ENCODE results near the gene INSR. TPM values are rescaled to one million over a fixed set of nuclear protein-coding genes. Genes with fewer than 3 reads are reported as not detected.

Gene INSR
- total and polyA plus RNA-seq, 2 experiments from 2014 or later = 19.2 to 52.1 TPM

GRCh38 chr19:7340959-7341837 is 47.0 kb upstream of the INSR start (continued):
- TF ChIP-seq, protein P1, sequence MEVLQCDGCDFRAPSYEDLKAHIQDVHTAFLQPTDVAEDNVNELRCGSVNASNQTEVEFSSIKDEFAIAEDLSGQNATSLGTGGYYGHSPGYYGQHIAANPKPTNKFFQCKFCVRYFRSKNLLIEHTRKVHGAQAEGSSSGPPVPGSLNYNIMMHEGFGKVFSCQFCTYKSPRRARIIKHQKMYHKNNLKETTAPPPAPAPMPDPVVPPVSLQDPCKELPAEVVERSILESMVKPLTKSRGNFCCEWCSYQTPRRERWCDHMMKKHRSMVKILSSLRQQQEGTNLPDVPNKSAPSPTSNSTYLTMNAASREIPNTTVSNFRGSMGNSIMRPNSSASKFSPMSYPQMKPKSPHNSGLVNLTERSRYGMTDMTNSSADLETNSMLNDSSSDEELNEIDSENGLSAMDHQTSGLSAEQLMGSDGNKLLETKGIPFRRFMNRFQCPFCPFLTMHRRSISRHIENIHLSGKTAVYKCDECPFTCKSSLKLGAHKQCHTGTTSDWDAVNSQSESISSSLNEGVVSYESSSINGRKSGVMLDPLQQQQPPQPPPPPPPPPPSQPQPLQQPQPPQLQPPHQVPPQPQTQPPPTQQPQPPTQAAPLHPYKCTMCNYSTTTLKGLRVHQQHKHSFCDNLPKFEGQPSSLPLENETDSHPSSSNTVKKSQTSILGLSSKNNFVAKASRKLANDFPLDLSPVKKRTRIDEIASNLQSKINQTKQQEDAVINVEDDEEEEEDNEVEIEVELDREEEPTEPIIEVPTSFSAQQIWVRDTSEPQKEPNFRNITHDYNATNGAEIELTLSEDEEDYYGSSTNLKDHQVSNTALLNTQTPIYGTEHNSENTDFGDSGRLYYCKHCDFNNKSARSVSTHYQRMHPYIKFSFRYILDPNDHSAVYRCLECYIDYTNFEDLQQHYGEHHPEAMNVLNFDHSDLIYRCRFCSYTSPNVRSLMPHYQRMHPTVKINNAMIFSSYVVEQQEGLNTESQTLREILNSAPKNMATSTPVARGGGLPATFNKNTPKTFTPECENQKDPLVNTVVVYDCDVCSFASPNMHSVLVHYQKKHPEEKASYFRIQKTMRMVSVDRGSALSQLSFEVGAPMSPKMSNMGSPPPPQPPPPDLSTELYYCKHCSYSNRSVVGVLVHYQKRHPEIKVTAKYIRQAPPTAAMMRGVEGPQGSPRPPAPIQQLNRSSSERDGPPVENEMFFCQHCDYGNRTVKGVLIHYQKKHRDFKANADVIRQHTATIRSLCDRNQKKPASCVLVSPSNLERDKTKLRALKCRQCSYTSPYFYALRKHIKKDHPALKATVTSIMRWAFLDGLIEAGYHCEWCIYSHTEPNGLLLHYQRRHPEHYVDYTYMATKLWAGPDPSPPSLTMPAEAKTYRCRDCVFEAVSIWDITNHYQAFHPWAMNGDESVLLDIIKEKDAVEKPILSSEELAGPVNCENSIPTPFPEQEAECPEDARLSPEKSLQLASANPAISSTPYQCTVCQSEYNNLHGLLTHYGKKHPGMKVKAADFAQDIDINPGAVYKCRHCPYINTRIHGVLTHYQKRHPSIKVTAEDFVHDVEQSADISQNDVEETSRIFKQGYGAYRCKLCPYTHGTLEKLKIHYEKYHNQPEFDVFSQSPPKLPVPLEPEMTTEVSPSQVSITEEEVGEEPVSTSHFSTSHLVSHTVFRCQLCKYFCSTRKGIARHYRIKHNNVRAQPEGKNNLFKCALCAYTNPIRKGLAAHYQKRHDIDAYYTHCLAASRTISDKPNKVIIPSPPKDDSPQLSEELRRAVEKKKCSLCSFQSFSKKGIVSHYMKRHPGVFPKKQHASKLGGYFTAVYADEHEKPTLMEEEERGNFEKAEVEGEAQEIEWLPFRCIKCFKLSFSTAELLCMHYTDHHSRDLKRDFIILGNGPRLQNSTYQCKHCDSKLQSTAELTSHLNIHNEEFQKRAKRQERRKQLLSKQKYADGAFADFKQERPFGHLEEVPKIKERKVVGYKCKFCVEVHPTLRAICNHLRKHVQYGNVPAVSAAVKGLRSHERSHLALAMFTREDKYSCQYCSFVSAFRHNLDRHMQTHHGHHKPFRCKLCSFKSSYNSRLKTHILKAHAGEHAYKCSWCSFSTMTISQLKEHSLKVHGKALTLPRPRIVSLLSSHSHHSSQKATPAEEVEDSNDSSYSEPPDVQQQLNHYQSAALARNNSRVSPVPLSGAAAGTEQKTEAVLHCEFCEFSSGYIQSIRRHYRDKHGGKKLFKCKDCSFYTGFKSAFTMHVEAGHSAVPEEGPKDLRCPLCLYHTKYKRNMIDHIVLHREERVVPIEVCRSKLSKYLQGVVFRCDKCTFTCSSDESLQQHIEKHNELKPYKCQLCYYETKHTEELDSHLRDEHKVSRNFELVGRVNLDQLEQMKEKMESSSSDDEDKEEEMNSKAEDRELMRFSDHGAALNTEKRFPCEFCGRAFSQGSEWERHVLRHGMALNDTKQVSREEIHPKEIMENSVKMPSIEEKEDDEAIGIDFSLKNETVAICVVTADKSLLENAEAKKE (CRISPR knock-in tag; IDR thresholded peaks at IDR 0.05) = no peak
- no peak for TF ChIP-seq EZH2 (IDR thresholded peaks at IDR 0.05; ENCODE audit: low read depth, unreplicated experiment)

GRCh38 chr19:7337380-7338194 is 43.4 kb upstream of the INSR start:
- no peaks in the 10 kb centered on the region for H3K36me3 Mint-ChIP-seq (ENCODE audit: low read depth)
- no peaks in the 10 kb centered on the region for H4K20me1 ChIP-seq (replicated peaks; ENCODE audit: insufficient read depth)
- H3K4me2 ChIP-seq = no peak overlapping the region
- no peaks in the 10 kb centered on the region for H3K36me3 ChIP-seq (ENCODE audit: insufficient read depth)
- no peaks in the 10 kb centered on the region for H3K4me1 Mint-ChIP-seq
- no peak overlapping the region for H3K27ac ChIP-seq (ENCODE audit: low read depth)
- no peaks in the 10 kb centered on the region for H3F3A ChIP-seq (replicated peaks; ENCODE audit: low read depth)
- ATAC-seq = no peak
- peaks cover 6% of the 10 kb centered on the region; the same call in 2 of the 3 replicates for H3K9me3 Mint-ChIP-seq
- H3K27me3 Mint-ChIP-seq (ENCODE audit: insufficient read depth, low read depth, poor library complexity) = peaks cover 10% of the 10 kb centered on the region
- H3K4me3 Mint-ChIP-seq = no peak overlapping the region
- no peak overlapping the region for H2AFZ ChIP-seq
- H3K27ac Mint-ChIP-seq = no peak overlapping the region
- no peak overlapping the region for H3K4me3 ChIP-seq
- H3K9me2 ChIP-seq (ENCODE audit: insufficient read depth) = no peaks in the 10 kb centered on the region
- no peaks in the 10 kb centered on the region for H3K4me1 ChIP-seq (ENCODE audit: insufficient read depth)
- TF ChIP-seq POLR2AphosphoS5 (IDR thresholded peaks at IDR 0.05; ENCODE audit: low read depth) (no peak), STAT1 (IDR thresholded peaks at IDR 0.05; ENCODE audit: unreplicated experiment) (no peak), CREB1 (CRISPR knock-in tag; IDR thresholded peaks at IDR 0.05; ENCODE audit: low read depth) (no peak)
- TF ChIP-seq, protein P2, sequence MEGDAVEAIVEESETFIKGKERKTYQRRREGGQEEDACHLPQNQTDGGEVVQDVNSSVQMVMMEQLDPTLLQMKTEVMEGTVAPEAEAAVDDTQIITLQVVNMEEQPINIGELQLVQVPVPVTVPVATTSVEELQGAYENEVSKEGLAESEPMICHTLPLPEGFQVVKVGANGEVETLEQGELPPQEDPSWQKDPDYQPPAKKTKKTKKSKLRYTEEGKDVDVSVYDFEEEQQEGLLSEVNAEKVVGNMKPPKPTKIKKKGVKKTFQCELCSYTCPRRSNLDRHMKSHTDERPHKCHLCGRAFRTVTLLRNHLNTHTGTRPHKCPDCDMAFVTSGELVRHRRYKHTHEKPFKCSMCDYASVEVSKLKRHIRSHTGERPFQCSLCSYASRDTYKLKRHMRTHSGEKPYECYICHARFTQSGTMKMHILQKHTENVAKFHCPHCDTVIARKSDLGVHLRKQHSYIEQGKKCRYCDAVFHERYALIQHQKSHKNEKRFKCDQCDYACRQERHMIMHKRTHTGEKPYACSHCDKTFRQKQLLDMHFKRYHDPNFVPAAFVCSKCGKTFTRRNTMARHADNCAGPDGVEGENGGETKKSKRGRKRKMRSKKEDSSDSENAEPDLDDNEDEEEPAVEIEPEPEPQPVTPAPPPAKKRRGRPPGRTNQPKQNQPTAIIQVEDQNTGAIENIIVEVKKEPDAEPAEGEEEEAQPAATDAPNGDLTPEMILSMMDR (conservative IDR thresholded peaks at IDR 0.05; ENCODE audit: low read depth in 2 of 2) = no peak
- no peaks in the 10 kb centered on the region for H3K79me2 ChIP-seq (replicated peaks; ENCODE audit: insufficient read depth)
- H3K27me3 ChIP-seq (ENCODE audit: insufficient read depth) = no peaks in the 10 kb centered on the region
- DNase-seq (ENCODE audit: low spot score) = no peak
